Hepatocyte (in vitro differentiated cells): ENCODE measurements around the gene FADS3. TPM values are rescaled to one million over a fixed set of nuclear protein-coding genes. Genes with fewer than 3 reads are reported as not detected.

Experiments
- DNase-seq: peaks from one replicate; pipeline ENCODE4 v3.0.0-alpha.2; 2016; ENCODE audit warnings: low spot score
- H2AFZ ChIP-seq: fragments of 200-600 bp; sonication (generic); 2 replicates; pipeline ENCODE4 v1.6.0; 2016; ENCODE audit warnings: antibody characterized with exemption, mild to moderate bottlenecking
- H3K27ac ChIP-seq: fragments of 200-600 bp; sonication (generic); 2 replicates; pipeline ENCODE4 v1.5.1; 2016; ENCODE audit warnings: mild to moderate bottlenecking
- H3K27me3 ChIP-seq: fragments of 200-600 bp; sonication (generic); 2 replicates; pipeline ENCODE4 v1.6.1; 2016
- H3K36me3 ChIP-seq: fragments of 200-600 bp; sonication (generic); replicated peaks from 2 replicates; pipeline ENCODE4 v1.5.1; 2016; ENCODE audit warnings: low read depth; ENCODE audit not compliant: insufficient read depth
- H3K4me1 ChIP-seq: fragments of 200-600 bp; sonication (generic); 2 replicates; pipeline ENCODE4 v1.5.1; 2016; ENCODE audit warnings: mild to moderate bottlenecking, moderate library complexity; ENCODE audit not compliant: insufficient read depth
- H3K4me2 ChIP-seq: fragments of 200-600 bp; sonication (generic); 2 replicates; pipeline ENCODE4 v1.6.0; 2016
- H3K4me3 ChIP-seq: fragments of 200-600 bp; sonication (generic); 2 replicates; pipeline ENCODE4 v1.5.1; 2016; ENCODE audit warnings: mild to moderate bottlenecking
- H3K79me2 ChIP-seq: fragments of 200-600 bp; sonication (generic); 2 replicates; pipeline ENCODE4 v1.6.0; 2017; ENCODE audit warnings: mild to moderate bottlenecking
- H3K9me2 ChIP-seq: fragments of 200-600 bp; sonication (generic); replicated peaks from 2 replicates; pipeline ENCODE4 v1.6.0; 2017; ENCODE audit warnings: mild to moderate bottlenecking; ENCODE audit not compliant: insufficient read depth
- H3K9me3 ChIP-seq: fragments of 200-600 bp; sonication (generic); 2 replicates; pipeline ENCODE4 v1.5.1; 2016; ENCODE audit warnings: low read depth, mild to moderate bottlenecking
- H4K20me1 ChIP-seq: fragments of 200-600 bp; sonication (generic); 2 replicates; pipeline ENCODE4 v1.6.0; 2016; ENCODE audit warnings: mild to moderate bottlenecking; ENCODE audit not compliant: insufficient read depth, poor library complexity, severe bottlenecking
- EZH2 ChIP-seq: fragments of 200-600 bp; sonication (generic); IDR thresholded peaks from 2 replicates; pipeline ENCODE4 v1.6.1; 2016; ENCODE audit warnings: antibody characterized with exemption, mild to moderate bottlenecking, borderline replicate concordance
- EZH2phosphoT487 ChIP-seq: fragments of 200-600 bp; sonication (generic); IDR thresholded peaks from one replicate; pipeline ENCODE4 v1.6.1; 2018; ENCODE audit warnings: antibody characterized with exemption, mild to moderate bottlenecking, low read depth, moderate library complexity; ENCODE audit not compliant: unreplicated experiment, severe bottlenecking
- WGBS: methylation state at CpG from one replicate; pipeline ENCODE4 v1.1.6; 2016; ENCODE audit warnings: low lambda C conversion rate; ENCODE audit errors: missing lambda C conversion rate; 5-methylcytosine and 5-hydroxymethylcytosine counted together
- microRNA-seq: library from miRNA; unstranded; fragments of <30 nt; microRNA quantifications from one replicate; pipeline ENCODE4, GENCODE V29; 2017
- polyA plus RNA-seq: library from polyadenylated mRNA; unstranded; fragments of >200 nt; fragmentation: Nextera tagmentation; extraction: Ambion mirVana; gene quantifications from 2 replicates; pipeline ENCODE4 v1.2.1, GENCODE V29; 2016
- small RNA-seq: library from RNA; depleted of rRNA; stranded (forward); fragments of <200 nt; gene quantifications from one replicate; pipeline ENCODE3, GENCODE V24; 2014
- total RNA-seq: library from RNA; depleted of rRNA; stranded (reverse); fragments of >200 nt; gene quantifications from 2 replicates; pipeline ENCODE4 v1.2.3, GENCODE V29; 2014
- TF ChIP-seq, protein P1 (sequence below): fragments of 200-600 bp; sonication (generic); IDR thresholded peaks from 2 replicates; pipeline ENCODE4 v1.5.1; 2016; ENCODE audit warnings: antibody characterized with exemption, mild to moderate bottlenecking; ENCODE audit not compliant: poor library complexity

FADS3 gene
- total and polyA plus RNA-seq, 2 experiments from 2014 or later: 19.4 to 37.0 TPM

DNA sequence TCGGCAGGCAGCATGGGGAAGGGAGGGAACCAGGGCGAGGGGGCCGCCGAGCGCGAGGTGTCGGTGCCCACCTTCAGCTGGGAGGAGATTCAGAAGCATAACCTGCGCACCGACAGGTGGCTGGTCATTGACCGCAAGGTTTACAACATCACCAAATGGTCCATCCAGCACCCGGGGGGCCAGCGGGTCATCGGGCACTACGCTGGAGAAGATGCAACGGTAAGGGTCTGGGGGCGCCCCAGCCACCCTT is 63.0 kb downstream of the FADS3 start:
- Histone ChIP-seq H3K4me3 (peak overlapping the region; percentile 95), H3K27me3 (no peaks in the 10 kb centered on the region), H3K36me3 (no peaks in the 10 kb centered on the region), H3K79me2 (peaks cover 50% of the 10 kb centered on the region), H3K27ac (peak overlapping the region; percentile 98), H3K4me2 (peak overlapping the region; percentile 93), H3K4me1 (peaks cover 26% of the 10 kb centered on the region), H2AFZ (peak overlapping the region; percentile 60), H4K20me1 (peaks cover 29% of the 10 kb centered on the region), H3K9me3 (no peaks in the 10 kb centered on the region), H3K9me2 (no peaks in the 10 kb centered on the region)
- no peak for DNase-seq
- 0% methylated on average over 9 of the region's 16 CpGs for WGBS
- TF ChIP-seq EZH2phosphoT487 (no peak), EZH2 (no peak)
- TF ChIP-seq, protein P1, sequence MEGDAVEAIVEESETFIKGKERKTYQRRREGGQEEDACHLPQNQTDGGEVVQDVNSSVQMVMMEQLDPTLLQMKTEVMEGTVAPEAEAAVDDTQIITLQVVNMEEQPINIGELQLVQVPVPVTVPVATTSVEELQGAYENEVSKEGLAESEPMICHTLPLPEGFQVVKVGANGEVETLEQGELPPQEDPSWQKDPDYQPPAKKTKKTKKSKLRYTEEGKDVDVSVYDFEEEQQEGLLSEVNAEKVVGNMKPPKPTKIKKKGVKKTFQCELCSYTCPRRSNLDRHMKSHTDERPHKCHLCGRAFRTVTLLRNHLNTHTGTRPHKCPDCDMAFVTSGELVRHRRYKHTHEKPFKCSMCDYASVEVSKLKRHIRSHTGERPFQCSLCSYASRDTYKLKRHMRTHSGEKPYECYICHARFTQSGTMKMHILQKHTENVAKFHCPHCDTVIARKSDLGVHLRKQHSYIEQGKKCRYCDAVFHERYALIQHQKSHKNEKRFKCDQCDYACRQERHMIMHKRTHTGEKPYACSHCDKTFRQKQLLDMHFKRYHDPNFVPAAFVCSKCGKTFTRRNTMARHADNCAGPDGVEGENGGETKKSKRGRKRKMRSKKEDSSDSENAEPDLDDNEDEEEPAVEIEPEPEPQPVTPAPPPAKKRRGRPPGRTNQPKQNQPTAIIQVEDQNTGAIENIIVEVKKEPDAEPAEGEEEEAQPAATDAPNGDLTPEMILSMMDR: no peak

DNA sequence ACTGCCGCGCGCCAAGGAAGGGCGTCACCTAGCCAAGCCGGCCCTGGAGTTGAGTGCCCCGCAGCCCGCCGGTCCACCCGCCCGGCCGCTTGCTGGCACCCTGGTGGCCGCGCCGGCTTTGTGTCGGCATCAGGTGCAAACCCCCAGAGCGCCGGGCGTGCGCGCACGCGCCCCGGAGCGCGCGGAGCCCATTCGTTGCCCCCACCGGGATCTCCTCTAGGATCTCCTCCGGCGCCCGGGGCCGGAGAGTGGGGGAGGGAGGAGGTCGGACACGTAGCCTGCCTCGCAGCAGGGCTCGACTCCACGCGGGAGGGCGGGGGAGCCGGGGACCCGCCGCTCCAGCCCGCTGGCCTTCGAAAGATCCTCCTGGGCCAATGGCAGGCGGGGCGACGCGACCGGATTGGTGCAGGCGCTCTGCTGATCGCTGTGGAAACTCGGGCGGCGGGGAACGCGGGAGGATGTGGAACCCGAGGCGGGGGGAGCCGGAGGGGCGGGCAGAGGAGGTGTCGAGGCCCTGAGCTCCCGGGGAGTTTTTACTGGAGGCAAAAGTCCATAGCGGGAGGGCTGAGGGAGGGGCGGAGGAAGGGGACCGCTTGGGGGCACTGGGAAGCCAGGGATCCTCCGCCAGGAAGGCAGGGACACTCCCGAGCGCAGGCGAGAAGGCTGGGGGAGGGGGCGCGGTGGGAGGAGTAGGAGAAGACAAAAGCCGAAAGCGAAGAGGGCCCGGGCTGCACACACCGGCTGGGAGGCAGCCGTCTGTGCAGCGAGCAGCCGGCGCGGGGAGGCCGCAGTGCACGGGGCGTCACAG is 63.6 kb downstream of the FADS3 start, which contains the start of gene FADS2:
Gene FADS2, plus strand, starts transcription at position 730 of the 808 bp plus-strand sequence. CDS start 91 bp downstream, outside the sequence.
- Histone ChIP-seq H3K4me3 (peak within 1 kb of the TSS; percentile 95), H3K79me2 (peaks cover 45% of the 10 kb centered on the region), H3K4me2 (peak within 1 kb of the TSS; percentile 93), H3K27ac (peak within 1 kb of the TSS; percentile 98), H2AFZ (peak within 1 kb of the TSS; percentile 60), H3K27me3 (no peaks in the 10 kb centered on the region), H3K36me3 (no peaks in the 10 kb centered on the region), H3K9me2 (no peaks in the 10 kb centered on the region), H3K4me1 (peaks cover 26% of the 10 kb centered on the region), H3K9me3 (no peaks in the 10 kb centered on the region), H4K20me1 (peaks cover 26% of the 10 kb centered on the region)
- DNase-seq: peak; percentile 96
- WGBS: 0% methylated on average over 33 of the region's 83 CpGs
- TF ChIP-seq, protein P1: peak; percentile 12
- no peak for TF ChIP-seq EZH2

DNA sequence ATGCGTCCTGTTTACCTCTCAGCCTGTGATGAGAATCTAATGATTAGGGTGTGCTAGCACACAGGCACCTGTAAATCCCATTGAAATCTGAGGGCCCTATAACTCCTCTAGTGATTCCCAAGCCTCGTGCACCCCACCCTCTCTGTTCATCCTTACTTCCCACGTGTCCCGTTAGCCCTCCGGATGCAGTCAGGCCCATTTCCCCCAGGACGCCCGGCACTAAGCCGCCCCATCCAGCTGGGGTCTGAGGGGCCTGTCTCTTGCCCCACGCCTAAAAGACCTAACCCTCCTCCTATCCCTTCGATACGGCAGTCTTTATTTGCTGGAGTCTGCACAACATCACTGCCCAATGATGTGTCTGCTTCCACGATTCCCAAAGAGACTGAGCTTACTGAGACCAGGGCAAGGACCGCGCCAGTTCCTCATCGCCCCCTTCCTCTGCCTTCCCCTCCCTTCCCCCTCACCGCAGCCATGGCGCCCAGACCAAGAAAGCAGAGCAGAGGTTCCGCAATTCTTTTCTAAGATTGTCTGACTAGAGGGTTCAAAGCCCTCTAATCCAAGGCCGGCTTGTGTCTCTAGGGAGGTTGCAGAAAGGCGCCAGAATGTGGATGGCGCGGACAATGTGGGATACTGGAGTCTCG is 64.3 kb downstream of the FADS3 start:
- Histone ChIP-seq H3K79me2 (peaks cover 38% of the 10 kb centered on the region), H4K20me1 (peaks cover 26% of the 10 kb centered on the region), H3K36me3 (no peaks in the 10 kb centered on the region), H3K4me2 (peak overlapping the region; percentile 93), H2AFZ (peak overlapping the region; percentile 44), H3K9me2 (no peaks in the 10 kb centered on the region), H3K27ac (peak overlapping the region; percentile 98), H3K27me3 (no peaks in the 10 kb centered on the region), H3K4me3 (peak overlapping the region; percentile 95), H3K4me1 (peaks cover 26% of the 10 kb centered on the region), H3K9me3 (no peaks in the 10 kb centered on the region)
- 13% methylated on average over 23 of the region's 23 CpGs for WGBS
- no peak for TF ChIP-seq EZH2phosphoT487
- TF ChIP-seq EZH2: no peak
- TF ChIP-seq, protein P1: no peak
- DNase-seq: no peak

Small RNA genes lying within 50 kb of the gene (microRNA-seq; reads per million reads assigned to microRNA genes)
- gene MIR6746: not detected

Small RNA genes lying within 50 kb of the gene (small RNA-seq; reads per million reads assigned to genes)
- not detected for gene MIR6746
- not detected for gene RNU6-1243P

Other genes starting within 250 kb of the FADS3 start
- 5.5 and 8.9 TPM in 2 replicates for gene DAGLA, start 211.2 kb downstream of the FADS3 start, total RNA-seq
- gene DAGLA, start 211.2 kb downstream of the FADS3 start, polyA plus RNA-seq: 7.4 and 8.3 TPM in 2 replicates
- 42.2 and 57.3 TPM in 2 replicates for gene MYRF, start 138.9 kb downstream of the FADS3 start, total RNA-seq
- gene MYRF, start 138.9 kb downstream of the FADS3 start, polyA plus RNA-seq: 96.7 and 115 TPM in 2 replicates
- 64.7 and 90.9 TPM in 2 replicates for gene TMEM258, start 98.9 kb downstream of the FADS3 start, total RNA-seq
- 253 and 255 TPM in 2 replicates for gene TMEM258, start 98.9 kb downstream of the FADS3 start, polyA plus RNA-seq
- gene FEN1, start 98.6 kb downstream of the FADS3 start, total RNA-seq: 14.2 and 15.4 TPM in 2 replicates
- gene FEN1, start 98.6 kb downstream of the FADS3 start, polyA plus RNA-seq: 13.6 and 21.0 TPM in 2 replicates
- gene FADS1, start 74.5 kb downstream of the FADS3 start, total RNA-seq: 151 and 159 TPM in 2 replicates
- 218 and 230 TPM in 2 replicates for gene FADS1, start 74.5 kb downstream of the FADS3 start, polyA plus RNA-seq
- gene FADS2, start 63.2 kb downstream of the FADS3 start, total RNA-seq: 256 and 317 TPM in 2 replicates
- gene FADS2, start 63.2 kb downstream of the FADS3 start, polyA plus RNA-seq: 277 and 356 TPM in 2 replicates
- 9.1 and 10.8 TPM in 2 replicates for gene RAB3IL1, start 26.0 kb upstream of the FADS3 start, total RNA-seq
- gene RAB3IL1, start 26.0 kb upstream of the FADS3 start, polyA plus RNA-seq: 15.4 and 18.6 TPM in 2 replicates
- 3.5 and 4.7 TPM in 2 replicates for gene BEST1, start 58.8 kb upstream of the FADS3 start, total RNA-seq
- gene BEST1, start 58.8 kb upstream of the FADS3 start, polyA plus RNA-seq: 5.7 and 6.9 TPM in 2 replicates
- gene FTH1, start 76.1 kb upstream of the FADS3 start, total RNA-seq: 1,071 and 1,519 TPM in 2 replicates
- gene FTH1, start 76.1 kb upstream of the FADS3 start, polyA plus RNA-seq: 8,379 and 8,694 TPM in 2 replicates
- gene INCENP, start 232.5 kb upstream of the FADS3 start, total RNA-seq: 12.5 and 12.8 TPM in 2 replicates
- 2.2 TPM in 2 replicates for gene INCENP, start 232.5 kb upstream of the FADS3 start, polyA plus RNA-seq